Stimulated activated CD8-positive, alpha-beta memory T cell treated with anti-CD3 and anti-CD28 coated beads, Interleukin-4, amount 100 ng/mL, for 1 hour (primary cell): ENCODE results near the gene MYBBP1A.

Source experiments
- DNase-seq, 2 donors: peaks; one replicate each; pipeline ENCODE4 v3.0.0-alpha.2; 2020; ENCODE audit warnings: low read depth in 2 of 2, low spot score in 1 of 2

The MYBBP1A gene

GRCh38 chr17:4549781-4550533 lies 5.2 kb downstream of the MYBBP1A start:
- DNase-seq = no peak

GRCh38 chr17:4548721-4549531 lies 6.3 kb downstream of the MYBBP1A start:
- no peak for DNase-seq

GRCh38 chr17:4548061-4548461 lies 7.1 kb downstream of the MYBBP1A start:
- DNase-seq = no peak

GRCh38 chr17:4547118-4547906 lies 7.9 kb downstream of the MYBBP1A start:
- no peak for DNase-seq

- no peak for DNase-seq
Observed at GRCh38 chr17:4545217-4545951, 9.8 kb downstream of the MYBBP1A start.

- no peak for DNase-seq
Observed at GRCh38 chr17:4544951-4545216, 10.3 kb downstream of the MYBBP1A start.

- no peak for DNase-seq
Observed at GRCh38 chr17:4544135-4544950, 10.8 kb downstream of the MYBBP1A start.

- DNase-seq = no peak
Observed at GRCh38 chr17:4543557-4544026, 11.6 kb downstream of the MYBBP1A start.

GRCh38 chr17:4542726-4543191 lies 12.4 kb downstream of the MYBBP1A start:
- DNase-seq = no peak

GRCh38 chr17:4542003-4542725 lies 13.0 kb downstream of the MYBBP1A start:
- DNase-seq = no peak

GRCh38 chr17:4541328-4542002 lies 13.7 kb downstream of the MYBBP1A start:
- no peak for DNase-seq

GRCh38 chr17:4540687-4541327 lies 14.4 kb downstream of the MYBBP1A start:
- no peak for DNase-seq

GRCh38 chr17:4540224-4540651 lies 14.9 kb downstream of the MYBBP1A start:
- DNase-seq = no peak

- DNase-seq = no peak
Observed at GRCh38 chr17:4539576-4540223, 15.5 kb downstream of the MYBBP1A start.

GRCh38 chr17:4539025-4539424 lies 16.2 kb downstream of the MYBBP1A start:
- no peak for DNase-seq

- DNase-seq = no peak
Observed at GRCh38 chr17:4538236-4539002, 16.8 kb downstream of the MYBBP1A start.
